Esophagus squamous epithelium (tissue), 5 donors: ENCODE data around the gene P3R3URF. TPM values are rescaled to one million over a fixed set of nuclear protein-coding genes. Genes with fewer than 3 reads are reported as not detected.
A peak's percentile ranks its signal among the peaks of the same experiment; 100 is the strongest.

Source experiments
- DNase-seq: peaks from one replicate; lab custom pipeline; 2025; lab: John Stamatoyannopoulos, UW
- H3K27ac ChIP-seq, 4 donors: fragments of 200-600 bp; sonication (generic); one replicate each; pipeline ENCODE4 v1.5.1; 2016 to 2019; ENCODE audit warnings: mild to moderate bottlenecking in 1 of 4
- H3K27me3 ChIP-seq, 4 donors: fragments of 200-600 bp; sonication (generic); 1 replicate in 3 of 4; 2 replicates in 1 of 4; pipeline versions ENCODE4 v1.5.1 to v1.6.0; 2017 to 2021; ENCODE audit warnings: antibody characterized with exemption in 1 of 4
- H3K36me3 ChIP-seq, 3 donors: fragments of 200-600 bp; sonication (generic); one replicate each; pipeline ENCODE4 v1.5.1; 2016 to 2019
- H3K4me1 ChIP-seq, 3 donors: fragments of 200-600 bp; sonication (generic); one replicate each; pipeline ENCODE4 v1.5.1; 2017 to 2019
- H3K4me3 ChIP-seq, 4 donors: fragments of 200-600 bp; sonication (generic); 1 replicate in 3 of 4; 2 replicates in 1 of 4; pipeline ENCODE4 v1.5.1; 2016 to 2019; ENCODE audit warnings: mild to moderate bottlenecking in 2 of 4, moderate library complexity in 1 of 4
- H3K9me3 ChIP-seq, 3 donors: fragments of 200-600 bp; sonication (generic); one replicate each; pipeline ENCODE4 v1.5.1; 2016 to 2019
- POLR2A ChIP-seq, 4 donors: fragments of 450-650 bp; IDR thresholded peaks; one replicate each; pipeline ENCODE4 v1.6.1; 2017; ENCODE audit warnings: antibody characterized with exemption in 4 of 4, mild to moderate bottlenecking in 4 of 4, moderate library complexity in 3 of 4
- WGBS, 2 donors: methylation state at CpG; one replicate each; pipeline ENCODE4 v1.1.5; 2018; 5-methylcytosine and 5-hydroxymethylcytosine counted together
- intact Hi-C: fragments of 100-400 bp; cut with DNase I; formaldehyde crosslinking; loops from one replicate; pipeline ENCODE4 v1.15.0; 2022
- total RNA-seq, 4 donors: library from RNA; depleted of rRNA; stranded (reverse); fragments of >200 nt; gene quantifications; one replicate each; pipeline ENCODE4 v1.1.0, GENCODE V29; 2016
- TF ChIP-seq, protein P1 (sequence below), 6 experiments: fragments of 450-650 bp in 4 of 6; fragments of 200-600 bp in 2 of 6; sonication (generic) in 2 of 6; IDR thresholded peaks; one replicate each; pipeline ENCODE4 v1.5.1; 2016 to 2019; ENCODE audit warnings: antibody characterized with exemption in 6 of 6, mild to moderate bottlenecking in 4 of 6, moderate library complexity in 4 of 6
- donor health status: DM: yes; HTN: yes; CAD: no.

P3R3URF gene
- total RNA-seq, 4 donors from 2014 or later, result not detected

- peak overlapping the region in 3 of 4 donors; percentile 62 to 95 (median 75) for H3K4me3 ChIP-seq
- peak overlapping the region in 2 of 4 donors; percentile 85 to 90 for H3K27ac ChIP-seq
- H3K36me3 ChIP-seq, result peaks cover 0 to 28% (median 0%) of the 10 kb centered on the region in 3 donors
- peaks cover 21 to 63% (median 23%) of the 10 kb centered on the region in 3 donors for H3K4me1 ChIP-seq
- DNase-seq, result no peak
- intact Hi-C loops, result no loop called here
- TF ChIP-seq, protein P1, sequence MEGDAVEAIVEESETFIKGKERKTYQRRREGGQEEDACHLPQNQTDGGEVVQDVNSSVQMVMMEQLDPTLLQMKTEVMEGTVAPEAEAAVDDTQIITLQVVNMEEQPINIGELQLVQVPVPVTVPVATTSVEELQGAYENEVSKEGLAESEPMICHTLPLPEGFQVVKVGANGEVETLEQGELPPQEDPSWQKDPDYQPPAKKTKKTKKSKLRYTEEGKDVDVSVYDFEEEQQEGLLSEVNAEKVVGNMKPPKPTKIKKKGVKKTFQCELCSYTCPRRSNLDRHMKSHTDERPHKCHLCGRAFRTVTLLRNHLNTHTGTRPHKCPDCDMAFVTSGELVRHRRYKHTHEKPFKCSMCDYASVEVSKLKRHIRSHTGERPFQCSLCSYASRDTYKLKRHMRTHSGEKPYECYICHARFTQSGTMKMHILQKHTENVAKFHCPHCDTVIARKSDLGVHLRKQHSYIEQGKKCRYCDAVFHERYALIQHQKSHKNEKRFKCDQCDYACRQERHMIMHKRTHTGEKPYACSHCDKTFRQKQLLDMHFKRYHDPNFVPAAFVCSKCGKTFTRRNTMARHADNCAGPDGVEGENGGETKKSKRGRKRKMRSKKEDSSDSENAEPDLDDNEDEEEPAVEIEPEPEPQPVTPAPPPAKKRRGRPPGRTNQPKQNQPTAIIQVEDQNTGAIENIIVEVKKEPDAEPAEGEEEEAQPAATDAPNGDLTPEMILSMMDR (IDR thresholded peaks at IDR 0.05), result no peak
- TF ChIP-seq POLR2A (IDR thresholded peaks at IDR 0.05), result no peak
- no peaks in the 10 kb centered on the region for H3K27me3 ChIP-seq
- no peaks in the 10 kb centered on the region for H3K9me3 ChIP-seq
- 66 to 67% methylated on average over 2 to 3 of the region's 3 CpGs for WGBS, 2 donors
Measured at GRCh38 chr1:46199233-46199749, 23.0 kb upstream of the P3R3URF start.

- H3K36me3 ChIP-seq, result peaks cover 5 to 39% (median 11%) of the 10 kb centered on the region in 3 donors
- peak within 1 kb of the TSS; percentile 57 to 95 (median 68) for H3K4me3 ChIP-seq
- H3K9me3 ChIP-seq, result no peaks in the 10 kb centered on the region
- H3K4me1 ChIP-seq, result peaks cover 21 to 52% (median 22%) of the 10 kb centered on the region in 3 donors
- 0% methylated on average over 3 to 21 of the region's 67 CpGs for WGBS, 2 donors
- TF ChIP-seq, protein P1 (IDR thresholded peaks at IDR 0.05), result peak in 2 of 6 experiments; percentile 3 to 11
- peak in 2 of 4 donors; percentile 48 to 61 for TF ChIP-seq POLR2A (IDR thresholded peaks at IDR 0.05)
- DNase-seq, result no peak
- H3K27me3 ChIP-seq, result no peaks in the 10 kb centered on the region
- peak within 1 kb of the TSS; percentile 83 to 90 (median 87) for H3K27ac ChIP-seq
- intact Hi-C loops, result no loop called here
Measured at GRCh38 chr1:46197964-46198811, 21.9 kb upstream of the P3R3URF start, which contains the start of gene POMGNT1. Gene POMGNT1 (minus strand): TSS chr1:46198434. CDS start chr1:46197821, 613 bp downstream.

GRCh38 chr1:46197560-46197963, 21.3 kb upstream of the P3R3URF start:
- H3K27me3 ChIP-seq, result no peaks in the 10 kb centered on the region
- intact Hi-C loops, result no loop called here
- no peak for TF ChIP-seq POLR2A (IDR thresholded peaks at IDR 0.05)
- TF ChIP-seq, protein P1 (IDR thresholded peaks at IDR 0.05), result no peak
- peaks cover 18 to 46% (median 21%) of the 10 kb centered on the region in 3 donors for H3K4me1 ChIP-seq
- no peak for DNase-seq
- 63% methylated on average over 8 of the region's 9 CpGs; no CpG with 5 or more reads in 1 of the 2 donors for WGBS, 2 donors
- no peaks in the 10 kb centered on the region for H3K9me3 ChIP-seq
- H3K36me3 ChIP-seq, result peaks cover 11 to 46% (median 14%) of the 10 kb centered on the region in 3 donors
- H3K4me3 ChIP-seq, result peak overlapping the region; percentile 57 to 95 (median 68)
- peak overlapping the region; percentile 83 to 90 (median 87) for H3K27ac ChIP-seq

DNA sequence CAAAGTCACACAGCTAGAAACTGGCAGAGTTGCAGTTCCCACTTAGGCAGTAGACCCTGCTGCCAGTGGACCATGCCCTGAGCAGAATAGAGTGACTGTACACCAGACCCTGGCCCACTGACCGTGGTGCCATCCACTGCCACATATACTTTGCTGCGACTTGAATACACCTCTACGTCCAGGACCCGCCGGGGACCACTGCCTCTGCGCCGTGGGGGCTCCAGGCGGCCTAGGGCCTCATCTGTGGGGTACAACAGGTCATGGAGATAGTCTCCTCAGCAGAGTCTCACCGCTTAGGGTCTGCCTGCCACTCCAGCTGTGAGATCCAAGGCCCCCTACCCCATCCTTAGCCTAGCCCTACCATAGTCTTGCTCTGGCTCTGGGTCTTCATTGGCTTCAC, 20.3 kb upstream of the P3R3URF start:
- Histone ChIP-seq H3K27me3 (no peaks in the 10 kb centered on the region), H3K27ac (no peak overlapping the region), H3K4me1 (peaks cover 18 to 39% (median 21%) of the 10 kb centered on the region in 3 donors), H3K36me3 (peaks cover 19 to 55% (median 21%) of the 10 kb centered on the region in 3 donors), H3K4me3 (no peak overlapping the region), H3K9me3 (no peaks in the 10 kb centered on the region)
- TF ChIP-seq, protein P1 (IDR thresholded peaks at IDR 0.05), result no peak
- TF ChIP-seq POLR2A (IDR thresholded peaks at IDR 0.05), result no peak
- no peak for DNase-seq
- intact Hi-C loops, result no loop called here
- 94% methylated on average over 6 to 9 of the region's 9 CpGs for WGBS, 2 donors
